SJCRH30 (cell line): ENCODE data around the gene NELFA. TPM values are rescaled to one million over a fixed set of nuclear protein-coding genes. Genes with fewer than 3 reads are reported as not detected.
A peak's percentile ranks its signal among the peaks of the same experiment; 100 is the strongest.

Source experiments
- DNase-seq, 2 experiments: peaks; one replicate each; pipeline ENCODE4 v3.0.0-alpha.2; 2015 to 2020
- H3K27ac ChIP-seq: fragments of 250-450 bp; sonication (Bioruptor Pico); 2 replicates; pipeline ENCODE4 v1.5.1; 2020; ENCODE audit warnings: mild to moderate bottlenecking, moderate library complexity
- H3K27me3 ChIP-seq: fragments of 250-450 bp; sonication (Bioruptor Pico); 2 replicates; pipeline ENCODE4 v1.5.1; 2020; ENCODE audit warnings: mild to moderate bottlenecking, moderate library complexity
- H3K36me3 ChIP-seq: fragments of 250-450 bp; sonication (Bioruptor Pico); 2 replicates; pipeline ENCODE4 v1.5.1; 2020; ENCODE audit warnings: mild to moderate bottlenecking, moderate library complexity
- H3K4me1 ChIP-seq: fragments of 250-450 bp; sonication (Bioruptor Pico); 2 replicates; pipeline ENCODE4 v1.5.1; 2020; ENCODE audit warnings: mild to moderate bottlenecking, moderate library complexity
- H3K4me3 ChIP-seq: fragments of 250-450 bp; sonication (Bioruptor Pico); 2 replicates; pipeline ENCODE4 v1.5.1; 2020; ENCODE audit warnings: mild to moderate bottlenecking, moderate library complexity
- H3K9me3 ChIP-seq: fragments of 250-450 bp; sonication (Bioruptor Pico); replicated peaks from 2 replicates; pipeline ENCODE4 v1.5.1; 2020; ENCODE audit warnings: mild to moderate bottlenecking, moderate library complexity
- total RNA-seq: library from RNA; depleted of rRNA; stranded (reverse); fragments of >200 nt; shearing (Covaris generic); gene quantifications from 2 replicates; pipeline ENCODE4 v1.2.3, GENCODE V29; 2014; rRNA removed

NELFA gene
- 21.1 and 24.0 TPM in 2 replicates for total RNA-seq

DNA sequence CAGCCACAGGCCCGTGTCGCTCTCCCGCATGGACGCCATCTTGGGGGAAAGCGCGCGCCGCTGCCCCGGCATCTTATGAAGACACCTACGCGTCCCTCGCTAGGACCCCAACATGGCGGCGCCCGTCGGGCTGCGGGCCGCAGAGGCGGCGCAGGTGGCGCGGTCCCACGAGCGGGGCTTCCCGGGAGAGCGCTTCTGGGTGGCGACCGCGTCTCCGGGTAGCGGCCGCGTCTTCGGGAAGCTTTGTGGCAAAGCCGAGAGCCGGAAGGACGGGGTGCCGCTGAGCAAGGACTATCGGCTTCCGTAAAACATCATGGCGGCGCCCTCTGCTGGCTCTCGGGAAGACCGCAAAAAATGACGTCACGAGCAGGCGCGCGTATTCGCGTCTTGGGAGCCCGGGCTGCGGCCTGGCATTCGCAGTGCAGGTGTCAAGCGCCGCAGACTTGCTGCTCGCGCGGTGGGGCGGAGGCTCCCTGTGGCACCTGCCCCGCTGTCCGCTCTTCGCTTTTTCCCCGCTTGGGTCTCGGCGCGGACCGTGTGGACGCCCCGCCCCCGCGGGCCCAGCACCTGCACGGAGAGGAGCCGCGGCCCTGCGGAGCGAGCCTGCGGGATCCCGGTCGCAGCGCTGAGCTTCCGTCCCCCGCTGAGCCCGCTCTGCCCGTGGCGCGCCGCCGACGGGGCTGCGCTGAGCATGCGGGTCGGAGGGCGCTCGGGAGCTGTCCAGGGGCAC, at the start of gene NELFA:
TSS of gene NELFA (minus strand) at position 54 of the 730 bp plus-strand sequence. CDS start at position 39, 15 bp downstream.
- DNase-seq: peak; percentile 92 to 95
- peak within 1 kb of the TSS; percentile 89 for H3K4me3 ChIP-seq
- no peaks in the 10 kb centered on the region for H3K36me3 ChIP-seq
- H3K27me3 ChIP-seq: no peaks in the 10 kb centered on the region
- H3K4me1 ChIP-seq: no peaks in the 10 kb centered on the region
- H3K27ac ChIP-seq: peak within 1 kb of the TSS; percentile 93
- H3K9me3 ChIP-seq: no peaks in the 10 kb centered on the region

DNA sequence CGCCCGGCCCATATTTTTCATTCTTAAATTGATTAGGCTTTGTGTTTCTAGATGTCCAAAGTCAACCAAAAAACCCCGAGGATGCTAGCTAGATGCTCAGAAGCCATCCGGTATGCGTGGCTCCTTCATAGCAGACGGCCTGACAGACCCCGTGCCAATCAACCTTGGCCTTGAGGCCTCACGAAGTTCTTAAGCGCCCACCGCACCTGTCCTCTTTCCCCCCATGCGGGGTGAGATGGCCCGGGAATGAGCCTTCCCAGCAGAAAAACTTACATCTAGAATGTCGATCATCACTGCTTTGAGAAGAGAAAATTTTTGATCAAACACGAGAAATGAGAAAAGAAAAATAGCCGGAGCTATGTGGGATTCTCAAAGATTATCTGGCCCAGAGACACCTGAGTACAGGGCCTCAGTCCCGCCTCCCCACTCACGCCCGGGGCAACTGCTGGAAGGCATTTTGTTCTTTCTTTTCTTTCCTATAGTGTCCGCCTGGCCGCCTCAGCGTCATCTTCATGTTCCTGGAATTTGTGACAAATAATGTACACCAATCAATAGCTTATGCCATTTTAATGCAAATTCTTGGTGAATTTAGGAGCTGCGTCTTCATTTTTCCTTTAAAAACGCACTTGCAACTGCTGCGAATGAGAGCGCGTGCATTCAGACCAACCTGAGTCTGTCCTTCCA, 48.8 kb upstream of the NELFA start:
- H3K4me3 ChIP-seq: no peak overlapping the region
- H3K4me1 ChIP-seq: no peaks in the 10 kb centered on the region
- H3K27ac ChIP-seq: no peak overlapping the region
- no peaks in the 10 kb centered on the region for H3K36me3 ChIP-seq
- no peaks in the 10 kb centered on the region for H3K9me3 ChIP-seq
- no peak for DNase-seq
- H3K27me3 ChIP-seq: peaks cover 10% of the 10 kb centered on the region

- H3K4me1 ChIP-seq: no peaks in the 10 kb centered on the region
- H3K27me3 ChIP-seq: peaks cover 13% of the 10 kb centered on the region
- no peaks in the 10 kb centered on the region for H3K9me3 ChIP-seq
- DNase-seq: no peak
- H3K27ac ChIP-seq: no peak overlapping the region
- no peaks in the 10 kb centered on the region for H3K36me3 ChIP-seq
- H3K4me3 ChIP-seq: no peak overlapping the region
Measured at GRCh38 chr4:2054217-2054616, 45.4 kb upstream of the NELFA start.

- Histone ChIP-seq H3K4me1 (no peaks in the 10 kb centered on the region), H3K4me3 (no peak overlapping the region), H3K27me3 (peaks cover 8% of the 10 kb centered on the region), H3K9me3 (no peaks in the 10 kb centered on the region), H3K36me3 (no peaks in the 10 kb centered on the region), H3K27ac (no peak overlapping the region)
- DNase-seq: no peak
Measured at GRCh38 chr4:2051086-2051485, 42.3 kb upstream of the NELFA start.

DNA sequence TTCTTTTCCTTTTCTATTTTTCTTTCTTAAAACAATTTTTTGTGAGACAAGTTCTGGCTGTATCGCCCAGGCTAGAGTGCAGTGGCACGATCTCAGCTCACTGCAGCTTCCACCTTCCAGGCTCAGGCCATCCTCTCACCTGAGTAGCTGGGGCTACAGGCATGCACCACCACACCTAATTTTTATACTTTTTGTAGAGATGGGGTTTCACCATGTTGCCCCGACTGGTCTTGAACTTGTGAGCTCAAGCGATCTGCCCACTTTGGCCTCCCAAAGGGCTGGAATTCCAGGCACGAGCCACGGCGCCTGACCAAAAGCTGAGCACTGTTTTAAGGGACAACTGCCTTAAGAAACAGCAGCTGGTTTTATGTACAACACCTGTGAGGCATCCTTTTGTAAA, 41.0 kb upstream of the NELFA start:
- no peaks in the 10 kb centered on the region for H3K4me1 ChIP-seq
- H3K9me3 ChIP-seq: no peaks in the 10 kb centered on the region
- H3K36me3 ChIP-seq: no peaks in the 10 kb centered on the region
- H3K27ac ChIP-seq: no peak overlapping the region
- H3K27me3 ChIP-seq: peaks cover 8% of the 10 kb centered on the region
- no peak for DNase-seq
- H3K4me3 ChIP-seq: no peak overlapping the region

DNA sequence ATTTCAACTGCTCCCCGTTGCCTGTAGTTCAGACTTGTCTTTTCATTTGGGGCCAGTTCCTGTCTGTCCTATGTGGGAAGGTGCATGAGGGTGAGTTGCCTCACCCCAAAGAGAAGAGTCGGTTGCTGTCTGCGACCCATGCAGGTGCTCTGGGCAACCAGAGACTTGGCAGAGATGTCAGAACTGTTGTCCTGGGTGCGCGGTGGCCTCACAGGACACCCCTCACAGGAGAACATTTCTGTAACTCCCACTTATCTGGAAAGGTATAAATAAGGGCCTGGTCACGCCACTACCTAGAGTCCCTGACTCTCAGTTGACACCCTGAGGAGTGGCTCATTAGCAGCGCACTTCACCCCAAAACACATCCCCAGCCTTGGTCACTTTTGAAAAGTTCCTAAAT, 40.6 kb upstream of the NELFA start:
- Histone ChIP-seq H3K36me3 (no peaks in the 10 kb centered on the region), H3K4me1 (no peaks in the 10 kb centered on the region), H3K27ac (no peak overlapping the region), H3K27me3 (peaks cover 8% of the 10 kb centered on the region), H3K9me3 (no peaks in the 10 kb centered on the region; the same call in 1 of the 2 replicates), H3K4me3 (no peak overlapping the region)
- DNase-seq: no peak

DNA sequence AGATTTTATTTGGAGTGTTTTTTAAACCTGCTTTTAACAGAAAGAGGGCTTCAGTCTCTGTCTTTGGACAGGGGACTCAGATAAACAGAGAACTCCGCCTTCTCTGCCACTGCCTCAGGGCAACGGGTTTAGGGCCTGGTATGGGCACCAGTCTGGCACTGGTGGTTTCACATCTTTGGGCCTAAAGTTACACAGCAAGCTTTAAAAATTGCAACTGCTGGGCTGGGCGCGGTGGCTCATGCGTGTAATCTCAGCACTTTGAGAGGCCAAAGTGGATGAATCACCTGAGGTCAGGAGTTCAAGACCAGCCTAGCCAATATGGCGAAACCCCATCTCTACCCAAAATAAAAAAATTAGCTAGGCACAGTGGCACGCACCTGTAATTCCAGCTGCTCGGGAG, 40.1 kb upstream of the NELFA start:
- Histone ChIP-seq H3K9me3 (no peaks in the 10 kb centered on the region; the same call in 1 of the 2 replicates), H3K27ac (no peak overlapping the region), H3K4me3 (no peak overlapping the region), H3K4me1 (no peaks in the 10 kb centered on the region), H3K36me3 (no peaks in the 10 kb centered on the region), H3K27me3 (peaks cover 8% of the 10 kb centered on the region)
- no peak for DNase-seq

DNA sequence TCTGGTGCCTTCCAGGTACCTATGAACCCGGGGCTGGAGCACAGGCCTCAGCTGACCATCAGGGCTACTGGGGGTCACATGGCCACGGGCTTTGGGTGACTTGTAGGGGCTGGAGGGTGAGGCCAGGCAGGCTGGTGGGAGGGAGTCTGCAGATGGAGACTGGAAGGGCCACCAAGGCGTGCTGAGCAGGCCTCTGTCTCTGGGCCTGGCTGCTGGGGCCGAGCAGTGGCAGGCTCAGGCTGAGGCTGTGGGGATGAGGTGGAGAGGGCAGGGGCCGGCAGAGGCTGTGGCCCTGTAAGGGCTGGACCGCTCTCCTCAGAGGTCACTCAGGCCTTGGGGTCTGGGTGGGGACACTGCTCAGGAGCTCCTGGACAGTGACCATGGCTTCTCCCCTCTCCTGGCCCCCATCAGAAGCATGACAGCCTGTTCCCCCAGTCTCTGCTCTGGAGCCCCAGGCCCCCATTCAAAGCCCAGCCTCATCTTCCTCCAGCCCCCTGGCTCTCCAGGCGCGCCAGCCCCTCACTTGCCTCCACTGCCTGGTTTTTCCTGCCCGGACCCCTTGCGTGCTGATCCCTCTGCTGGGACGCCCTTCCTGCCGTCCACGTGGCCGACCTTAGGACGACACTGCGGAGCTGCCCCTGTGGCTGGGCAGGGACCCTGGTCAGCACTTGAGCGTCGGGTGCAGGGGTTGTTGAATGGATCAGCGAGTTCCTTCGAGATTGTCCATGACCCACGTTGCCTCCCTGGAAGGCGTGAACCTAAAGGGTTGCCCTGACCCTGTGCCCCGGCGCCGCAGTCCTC, 39.2 kb upstream of the NELFA start:
- Histone ChIP-seq H3K27me3 (peaks cover 6% of the 10 kb centered on the region), H3K4me3 (no peak overlapping the region), H3K27ac (no peak overlapping the region), H3K4me1 (no peaks in the 10 kb centered on the region), H3K9me3 (no peaks in the 10 kb centered on the region; the same call in 1 of the 2 replicates), H3K36me3 (no peaks in the 10 kb centered on the region)
- no peak for DNase-seq

- no peak overlapping the region for H3K27ac ChIP-seq
- H3K27me3 ChIP-seq: peaks cover 3% of the 10 kb centered on the region
- H3K9me3 ChIP-seq: no peaks in the 10 kb centered on the region; the same call in 1 of the 2 replicates
- H3K4me1 ChIP-seq: no peaks in the 10 kb centered on the region
- no peaks in the 10 kb centered on the region for H3K36me3 ChIP-seq
- no peak overlapping the region for H3K4me3 ChIP-seq
- no peak for DNase-seq
Measured at GRCh38 chr4:2047031-2047660, 38.4 kb upstream of the NELFA start.

GRCh38 chr4:2046031-2046961, 37.5 kb upstream of the NELFA start:
- peaks cover 3% of the 10 kb centered on the region for H3K27me3 ChIP-seq
- DNase-seq: no peak
- H3K27ac ChIP-seq: no peak overlapping the region
- no peak overlapping the region for H3K4me3 ChIP-seq
- H3K4me1 ChIP-seq: no peaks in the 10 kb centered on the region
- no peaks in the 10 kb centered on the region; the same call in 1 of the 2 replicates for H3K9me3 ChIP-seq
- H3K36me3 ChIP-seq: no peaks in the 10 kb centered on the region

DNA sequence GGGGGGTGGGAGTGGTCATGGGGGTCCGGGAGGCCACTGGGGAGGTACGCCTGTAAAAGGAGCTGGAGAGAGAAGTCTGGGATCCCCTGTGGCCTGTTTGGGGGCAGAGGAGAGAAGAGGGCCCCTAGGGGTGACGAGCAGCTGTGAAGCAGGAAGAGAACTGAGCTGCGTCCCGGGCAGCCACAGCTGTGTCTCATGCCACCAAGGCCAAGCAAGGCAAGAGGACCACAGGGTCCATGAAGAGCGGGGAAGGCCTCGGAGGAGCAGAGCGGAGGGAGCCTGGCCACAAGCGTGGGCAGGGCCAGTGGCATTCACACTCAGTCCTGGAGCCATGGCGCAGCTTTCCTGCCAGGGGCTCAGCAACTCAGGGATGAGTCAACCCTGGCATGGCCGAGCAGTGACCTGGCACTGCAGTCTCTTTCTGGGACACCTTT, 36.8 kb upstream of the NELFA start:
- H3K27me3 ChIP-seq: no peaks in the 10 kb centered on the region; the same call in none of the 2 replicates
- no peak for DNase-seq
- H3K27ac ChIP-seq: no peak overlapping the region
- no peaks in the 10 kb centered on the region for H3K36me3 ChIP-seq
- H3K9me3 ChIP-seq: no peaks in the 10 kb centered on the region; the same call in 1 of the 2 replicates
- no peak overlapping the region for H3K4me3 ChIP-seq
- no peaks in the 10 kb centered on the region for H3K4me1 ChIP-seq

DNA sequence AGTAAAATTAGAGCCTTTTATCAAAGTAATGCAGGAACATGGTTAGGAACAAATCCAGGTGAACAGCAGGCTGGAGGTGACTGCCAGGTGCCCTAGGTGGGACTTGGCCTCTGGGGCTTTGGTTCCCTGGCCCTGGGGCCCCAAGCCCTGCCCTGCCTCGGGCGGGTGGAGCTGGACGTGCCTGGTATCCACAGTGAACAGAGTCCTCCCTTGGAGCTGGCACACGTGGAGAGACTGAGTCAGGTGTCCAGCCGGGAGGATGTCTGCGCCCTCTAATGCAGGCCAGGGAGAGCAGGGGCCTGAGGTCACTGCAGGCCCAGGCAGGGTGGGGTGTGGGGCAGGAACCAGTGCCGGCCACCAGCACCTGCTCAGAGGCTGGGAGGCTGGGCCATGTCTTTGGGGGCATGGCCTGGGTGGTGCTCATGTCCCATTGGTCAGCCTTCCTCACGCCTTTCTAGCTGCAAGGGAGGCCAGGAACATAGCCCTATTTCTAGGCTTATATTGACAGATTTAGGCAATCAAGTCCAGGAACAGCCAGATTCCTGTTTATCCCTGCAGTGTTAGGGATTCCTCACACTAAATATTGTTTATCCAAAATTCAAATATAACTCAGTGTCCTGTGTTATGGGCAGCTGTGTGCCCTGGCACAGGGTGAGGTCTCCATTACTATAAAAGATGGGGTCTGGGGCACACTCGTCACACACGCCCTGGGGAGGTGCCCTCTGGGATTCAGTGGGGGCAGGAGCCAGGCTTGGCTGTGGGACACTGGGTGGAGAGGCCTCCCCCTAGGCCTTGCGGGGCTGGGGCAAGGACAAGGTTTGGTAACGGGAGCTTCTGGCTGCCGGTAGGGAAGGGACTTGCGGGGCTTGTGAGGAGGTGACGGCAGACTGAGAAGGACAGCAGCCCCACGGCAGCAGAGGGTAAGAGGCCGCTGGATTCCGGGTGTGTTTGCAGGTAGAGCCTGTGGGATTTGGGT, 36.1 kb upstream of the NELFA start:
- no peaks in the 10 kb centered on the region; the same call in 1 of the 2 replicates for H3K27me3 ChIP-seq

DNA sequence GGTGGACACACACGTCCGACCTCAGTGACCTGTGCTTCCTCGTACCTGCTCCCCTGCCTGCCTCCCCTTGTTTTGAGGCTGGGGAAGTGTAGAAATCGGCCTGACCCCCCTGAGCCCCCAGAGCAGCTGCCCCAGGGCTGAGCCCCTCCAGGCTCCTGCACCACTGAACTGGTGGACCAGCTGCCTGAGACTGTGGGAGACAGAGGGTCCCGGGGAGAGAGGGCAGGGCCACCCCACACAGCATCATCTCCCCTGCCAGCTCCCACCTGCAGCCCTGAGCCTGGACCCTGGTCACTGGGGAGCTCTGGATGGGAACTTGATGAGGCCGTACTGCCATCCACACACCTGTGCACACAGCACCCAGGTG, 35.3 kb upstream of the NELFA start:
- Histone ChIP-seq H3K9me3 (no peaks in the 10 kb centered on the region; the same call in 1 of the 2 replicates), H3K27me3 (no peaks in the 10 kb centered on the region)

More for the DNA sequence above, 36.1 kb upstream of the NELFA start:
- Histone ChIP-seq H3K4me3 (no peak overlapping the region), H3K27ac (no peak overlapping the region), H3K4me1 (no peaks in the 10 kb centered on the region), H3K36me3 (no peaks in the 10 kb centered on the region), H3K9me3 (no peaks in the 10 kb centered on the region; the same call in 1 of the 2 replicates)
- no peak for DNase-seq

More for the DNA sequence above, 35.3 kb upstream of the NELFA start:
- H3K27ac ChIP-seq: no peak overlapping the region
- no peak for DNase-seq
- H3K4me3 ChIP-seq: no peak overlapping the region
- no peaks in the 10 kb centered on the region for H3K4me1 ChIP-seq
- H3K36me3 ChIP-seq: no peaks in the 10 kb centered on the region
